Measurements from ENCODE around the gene RHOD.

The RHOD gene

DNA sequence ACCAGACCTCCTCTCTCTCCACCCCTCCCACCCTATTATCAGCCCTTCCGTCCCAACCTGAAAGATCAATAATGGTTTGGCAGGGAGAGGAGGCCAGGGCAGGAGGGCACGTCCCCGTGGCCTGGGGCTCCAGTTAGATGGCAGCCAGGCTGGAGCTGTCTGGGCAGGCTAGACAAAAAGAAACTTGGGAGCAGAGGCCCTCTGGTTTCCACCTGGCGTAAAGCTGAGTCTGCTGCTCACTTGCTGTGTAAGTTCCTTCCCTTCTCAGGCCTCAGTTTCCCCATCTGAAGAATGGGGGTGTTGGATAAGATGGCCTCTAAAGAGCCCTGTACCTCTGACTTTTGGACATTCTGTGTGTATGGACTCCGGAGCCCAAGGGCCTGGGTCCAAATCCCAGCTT, 3.8 kb upstream of the RHOD start:
- no peak for DNase-seq (ENCODE audit: insufficient read length)
- peak; percentile 27 for FAIRE-seq
- TF ChIP-seq TAF1 (IDR thresholded peaks at IDR 0.05; ENCODE audit: borderline replicate concordance, low read depth, low read length) (no peak), POLR2A (IDR thresholded peaks at IDR 0.05; ENCODE audit: low read depth, low read length) (no peak)

DNA sequence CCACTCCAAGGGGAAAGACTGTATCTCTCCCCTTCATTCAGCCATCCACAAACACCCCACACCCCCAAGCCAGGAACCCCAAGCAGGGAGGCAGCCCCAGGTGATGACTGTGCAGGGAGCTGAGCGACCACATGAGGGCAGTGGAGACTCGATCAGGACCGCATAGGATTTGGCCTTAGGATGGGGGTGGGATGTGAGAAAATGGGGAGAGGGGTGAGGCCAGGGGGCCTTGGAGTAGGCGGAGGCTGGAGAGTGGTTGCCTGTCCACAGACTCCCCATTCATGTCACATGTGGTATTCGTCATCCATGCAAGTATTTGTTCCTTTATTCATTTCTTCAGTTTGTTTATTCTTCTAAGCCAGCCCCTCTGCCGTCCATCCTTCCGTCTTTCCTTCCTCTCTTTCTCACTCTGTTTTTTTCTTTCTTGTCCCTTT, 2.7 kb upstream of the RHOD start:
- FAIRE-seq (peak; percentile 97), DNase-seq (ENCODE audit: insufficient read length) (peak; percentile 77)
- TF ChIP-seq POLR2A (IDR thresholded peaks at IDR 0.05; ENCODE audit: low read depth, low read length) (no peak), TAF1 (IDR thresholded peaks at IDR 0.05; ENCODE audit: borderline replicate concordance, low read depth, low read length) (no peak), POLR2AphosphoS5 (IDR thresholded peaks at IDR 0.05; ENCODE audit: low read depth, low read length) (no peak)

DNA sequence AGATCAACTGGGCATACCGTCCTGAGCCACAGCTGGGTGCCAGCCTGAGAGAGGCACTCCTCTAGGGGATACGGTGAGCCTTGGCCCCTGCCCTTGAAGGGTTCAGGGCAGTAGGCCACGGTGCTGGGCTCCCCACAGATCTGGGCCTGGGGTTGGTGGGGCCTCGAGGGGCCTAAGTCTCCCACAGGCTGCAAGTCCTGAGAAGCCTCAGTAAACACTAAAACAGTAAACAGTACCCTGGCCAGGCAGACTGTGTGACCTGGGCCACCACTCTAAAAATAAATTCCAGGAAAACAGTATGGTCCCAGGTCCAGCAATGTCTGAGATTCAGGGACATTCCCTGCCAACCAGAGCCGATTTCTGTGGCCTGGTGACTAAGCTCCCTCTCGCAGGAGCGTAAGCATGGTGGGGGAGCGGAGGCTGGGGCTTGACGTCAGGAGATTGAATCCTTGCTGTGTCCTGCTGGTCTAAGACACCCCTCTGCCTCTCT, 2.3 kb upstream of the RHOD start:
- DNase-seq (ENCODE audit: insufficient read length) (no peak), FAIRE-seq (peak; percentile 17)
- TF ChIP-seq TAF1 (IDR thresholded peaks at IDR 0.05; ENCODE audit: borderline replicate concordance, low read depth, low read length) (no peak), POLR2A (IDR thresholded peaks at IDR 0.05; ENCODE audit: low read depth, low read length) (no peak), POLR2AphosphoS5 (IDR thresholded peaks at IDR 0.05; ENCODE audit: low read depth, low read length) (no peak)

DNA sequence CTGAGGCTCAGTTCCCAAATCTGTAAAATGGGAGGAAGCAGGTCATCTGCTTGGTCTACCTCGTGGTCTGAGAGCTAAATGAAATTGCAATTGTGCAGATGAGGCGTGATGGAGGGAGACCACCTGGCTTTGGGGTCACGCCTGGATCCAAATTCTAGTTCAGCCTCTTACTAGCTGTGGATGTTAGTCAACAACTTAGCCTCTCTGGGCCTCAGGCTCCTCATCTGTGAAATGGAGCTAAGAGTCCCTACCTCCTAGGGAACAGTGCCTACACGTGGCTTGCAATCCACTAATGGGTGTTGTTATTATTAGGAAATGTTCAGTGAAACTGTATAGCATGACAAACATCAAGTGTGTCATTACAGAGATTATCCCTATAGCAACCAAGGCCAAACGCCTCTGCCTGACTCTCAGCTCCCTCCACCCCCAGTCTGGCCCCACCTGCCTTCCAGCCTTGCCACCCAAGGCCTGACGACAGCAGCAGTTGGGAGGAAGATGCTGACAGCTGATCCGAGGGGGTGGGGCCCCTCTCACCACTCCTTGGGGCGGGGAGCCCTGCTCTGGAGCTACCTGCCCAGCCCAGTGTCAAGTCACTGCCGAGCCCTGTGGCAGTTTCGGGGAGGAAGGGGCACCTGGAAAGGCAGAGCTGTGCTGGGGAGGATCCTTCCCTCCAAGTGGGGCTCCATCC, 1.7 kb upstream of the RHOD start:
- DNase-seq (ENCODE audit: insufficient read length): no peak
- no peak for FAIRE-seq
- TF ChIP-seq TAF1 (IDR thresholded peaks at IDR 0.05; ENCODE audit: borderline replicate concordance, low read depth, low read length): no peak

DNA sequence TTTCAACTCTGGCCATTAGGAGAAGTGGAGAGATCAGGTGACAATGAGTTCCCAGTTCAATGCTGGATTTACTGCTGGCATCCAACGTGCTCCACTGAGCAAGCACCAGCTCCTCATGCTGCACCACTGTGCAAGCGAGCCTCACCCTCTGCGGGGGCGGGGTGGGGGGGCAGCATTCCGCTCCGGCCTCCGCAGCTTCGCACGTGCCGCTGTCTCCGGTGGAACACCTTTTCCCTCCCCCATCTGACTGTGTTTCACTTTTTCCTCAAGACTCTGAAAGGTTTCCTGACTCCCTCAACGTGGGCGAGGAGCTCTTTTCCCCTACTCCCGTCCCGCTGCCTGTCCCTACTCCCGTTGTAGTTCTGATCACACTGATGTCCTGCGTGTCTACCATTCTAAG, 835 bp upstream of the RHOD start:
- no peak for TF ChIP-seq POLR2AphosphoS5 (IDR thresholded peaks at IDR 0.05; ENCODE audit: low read depth, low read length)
- TF ChIP-seq POLR2A (IDR thresholded peaks at IDR 0.05; ENCODE audit: low read depth, low read length): no peak
- TF ChIP-seq TAF1 (IDR thresholded peaks at IDR 0.05; ENCODE audit: borderline replicate concordance, low read depth, low read length): no peak
- no peak for DNase-seq (ENCODE audit: insufficient read length)
- FAIRE-seq: peak; percentile 65

DNA sequence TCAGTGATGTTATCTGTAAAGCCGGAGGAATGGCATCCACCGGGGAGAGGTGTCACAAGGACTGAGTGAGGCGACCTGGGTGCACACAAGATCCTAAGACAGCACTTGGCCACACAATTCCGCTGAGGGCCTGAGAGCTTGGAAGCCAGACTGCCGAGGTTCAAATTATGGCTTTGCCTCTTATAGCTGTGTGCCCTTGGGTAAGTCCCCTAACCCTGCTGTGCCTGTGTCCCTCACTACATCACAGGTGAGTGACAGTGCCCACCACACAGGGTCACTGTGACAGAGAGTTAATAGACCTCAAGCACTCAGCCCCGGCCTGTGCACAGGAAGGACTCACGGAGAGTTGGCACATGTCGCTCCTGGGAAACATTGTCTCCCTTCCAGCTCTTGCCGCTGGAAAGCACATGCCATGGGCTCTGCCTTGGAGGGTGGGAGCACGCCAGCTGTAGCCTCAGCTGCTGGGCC, 592 bp downstream of the RHOD start:
- TF ChIP-seq TAF1 (IDR thresholded peaks at IDR 0.05; ENCODE audit: borderline replicate concordance, low read depth, low read length): no peak
- TF ChIP-seq POLR2AphosphoS5 (IDR thresholded peaks at IDR 0.05; ENCODE audit: low read depth, low read length): no peak
- no peak for TF ChIP-seq POLR2A (IDR thresholded peaks at IDR 0.05; ENCODE audit: low read depth, low read length)
- DNase-seq (ENCODE audit: insufficient read length): no peak
- FAIRE-seq: peak; percentile 82

DNA sequence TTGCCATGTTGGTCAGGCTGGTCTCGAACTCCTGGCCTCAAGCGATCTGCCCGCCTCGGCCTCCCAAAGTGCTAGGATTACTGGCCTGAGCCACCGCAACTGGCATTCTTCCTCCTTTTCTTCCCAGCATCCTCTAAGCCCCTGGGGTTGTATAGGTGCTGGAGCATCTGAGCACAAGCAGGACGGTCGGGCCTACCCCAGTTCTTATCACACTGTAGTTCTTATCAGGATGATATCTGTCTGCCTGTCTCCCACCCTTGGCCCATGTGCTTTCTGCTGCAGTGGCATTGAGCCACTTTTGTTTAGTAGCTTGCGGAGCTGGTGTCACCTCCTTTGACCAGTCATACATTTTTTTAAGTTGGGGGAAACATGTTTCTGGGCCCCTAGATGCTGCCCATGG, 1.9 kb downstream of the RHOD start:
- TF ChIP-seq TAF1 (IDR thresholded peaks at IDR 0.05; ENCODE audit: borderline replicate concordance, low read depth, low read length) (no peak), POLR2A (IDR thresholded peaks at IDR 0.05; ENCODE audit: low read depth, low read length) (no peak), POLR2AphosphoS5 (IDR thresholded peaks at IDR 0.05; ENCODE audit: low read depth, low read length) (no peak)
- DNase-seq (ENCODE audit: insufficient read length) (no peak), FAIRE-seq (no peak)

DNA sequence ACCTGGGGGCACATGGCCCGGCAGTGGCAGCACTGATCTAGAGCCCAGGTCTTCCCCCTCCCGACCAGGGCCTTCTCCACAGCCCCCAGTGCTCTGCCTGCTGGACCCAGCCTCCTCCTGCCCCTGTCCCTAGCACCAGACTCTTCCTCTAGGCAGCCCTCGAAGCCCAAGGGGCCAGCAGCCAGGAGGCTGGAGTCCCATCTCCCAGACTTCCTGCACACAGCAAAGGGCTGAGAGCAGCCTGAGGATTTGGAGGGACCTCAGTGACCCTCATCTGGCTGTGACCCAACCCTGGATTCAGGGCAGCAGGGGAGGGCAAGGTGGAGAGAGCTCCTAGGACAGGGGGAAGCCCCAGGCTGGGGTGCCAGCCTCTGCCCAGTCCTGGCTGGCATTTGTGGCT, 3.0 kb downstream of the RHOD start:
- TF ChIP-seq POLR2AphosphoS5 (IDR thresholded peaks at IDR 0.05; ENCODE audit: low read depth, low read length): no peak
- TF ChIP-seq TAF1 (IDR thresholded peaks at IDR 0.05; ENCODE audit: borderline replicate concordance, low read depth, low read length): no peak
- no peak for TF ChIP-seq POLR2A (IDR thresholded peaks at IDR 0.05; ENCODE audit: low read depth, low read length)
- FAIRE-seq (no peak), DNase-seq (ENCODE audit: insufficient read length) (no peak)

DNA sequence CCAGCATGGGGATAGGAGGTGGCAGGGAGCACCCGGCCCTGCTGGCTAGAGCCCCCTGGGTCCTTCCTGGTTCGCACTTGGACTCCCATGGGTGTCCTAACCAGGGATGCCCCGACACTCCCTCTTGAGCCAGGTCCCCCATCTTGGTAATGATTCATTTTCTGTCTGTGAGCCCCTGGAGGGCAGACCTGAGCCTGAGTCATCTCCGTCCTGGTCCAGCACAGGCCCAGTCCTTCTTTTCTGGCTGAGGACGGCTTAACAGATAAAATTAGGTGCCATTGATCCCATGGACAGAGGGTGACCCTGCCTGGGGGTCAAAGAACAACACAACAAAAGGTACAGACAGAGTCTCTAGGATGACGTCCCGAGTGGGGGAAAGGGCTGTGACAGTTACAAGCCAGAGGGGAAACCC, 3.5 kb downstream of the RHOD start:
- TF ChIP-seq TAF1 (IDR thresholded peaks at IDR 0.05; ENCODE audit: borderline replicate concordance, low read depth, low read length): no peak
- no peak for TF ChIP-seq POLR2AphosphoS5 (IDR thresholded peaks at IDR 0.05; ENCODE audit: low read depth, low read length)
- no peak for TF ChIP-seq POLR2A (IDR thresholded peaks at IDR 0.05; ENCODE audit: low read depth, low read length)
- no peak for FAIRE-seq
- DNase-seq (ENCODE audit: insufficient read length): no peak

DNA sequence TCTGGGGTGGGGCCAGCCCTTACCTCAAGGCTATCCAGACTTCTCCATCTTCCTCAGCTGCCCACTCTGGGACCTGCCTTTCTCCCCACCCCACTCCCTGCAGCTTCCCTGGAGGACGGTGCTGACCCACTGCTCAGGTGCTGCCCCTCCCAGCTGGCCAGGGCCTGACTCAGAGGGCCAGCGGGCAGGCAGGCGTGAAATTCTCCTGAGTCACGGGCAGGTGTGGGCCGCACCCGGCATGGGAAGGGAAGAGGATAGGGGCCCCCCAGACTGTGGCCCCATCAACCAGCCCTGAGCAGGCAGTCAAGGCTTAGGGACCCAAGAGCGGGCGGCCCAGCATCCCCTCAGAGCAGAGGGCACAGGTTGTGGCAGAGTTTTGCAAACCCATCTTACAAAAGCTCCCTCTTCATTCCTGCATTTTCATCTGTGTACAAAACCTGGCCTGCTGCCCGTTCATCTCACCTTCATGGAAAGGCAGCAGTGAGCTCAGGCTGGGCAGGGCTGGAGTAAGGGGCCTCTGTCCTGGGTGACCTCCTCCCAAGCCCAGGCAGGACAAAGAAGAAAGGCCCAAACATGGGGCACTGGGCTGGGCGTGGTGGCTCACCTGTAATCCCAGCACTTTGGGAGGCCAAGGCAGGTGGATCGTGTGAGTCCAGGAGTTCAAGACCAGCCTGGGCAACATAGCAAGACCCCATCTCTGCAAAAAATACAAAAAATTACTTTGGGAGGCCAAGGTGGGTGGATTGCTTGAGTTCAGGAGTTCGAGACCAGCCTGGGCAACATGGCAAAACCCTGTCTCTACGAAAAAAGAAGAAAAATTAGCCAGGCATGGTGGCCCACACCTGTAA, 6.1 kb downstream of the RHOD start:
- TF ChIP-seq TAF1 (IDR thresholded peaks at IDR 0.05; ENCODE audit: borderline replicate concordance, low read depth, low read length) (no peak), POLR2AphosphoS5 (IDR thresholded peaks at IDR 0.05; ENCODE audit: low read depth, low read length) (no peak), POLR2A (IDR thresholded peaks at IDR 0.05; ENCODE audit: low read depth, low read length) (no peak)
- no peak for FAIRE-seq
- no peak for DNase-seq (ENCODE audit: insufficient read length)

DNA sequence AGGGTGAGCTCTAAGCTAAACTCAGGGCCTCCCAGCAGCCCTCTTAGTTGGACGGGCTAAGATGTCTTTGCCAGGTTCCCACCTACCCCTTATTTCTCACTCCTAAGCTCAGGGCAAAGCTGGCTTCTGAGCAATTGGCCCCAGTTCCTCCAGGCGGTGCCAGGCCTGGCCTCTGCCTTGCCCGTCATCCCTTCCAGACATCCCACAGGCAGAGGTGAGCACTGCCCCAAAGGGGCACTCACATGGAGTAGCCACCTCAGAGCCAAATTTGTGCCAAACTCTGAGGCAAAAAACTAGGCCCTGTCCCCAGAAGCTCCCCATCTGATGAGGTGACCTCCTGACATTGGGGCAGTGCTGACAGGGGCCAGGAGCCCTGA, 9.7 kb downstream of the RHOD start:
- FAIRE-seq (no peak), DNase-seq (ENCODE audit: insufficient read length) (no peak)
- TF ChIP-seq POLR2A (IDR thresholded peaks at IDR 0.05; ENCODE audit: low read depth, low read length) (no peak), POLR2AphosphoS5 (IDR thresholded peaks at IDR 0.05; ENCODE audit: low read depth, low read length) (no peak), TAF1 (IDR thresholded peaks at IDR 0.05; ENCODE audit: borderline replicate concordance, low read depth, low read length) (no peak)
